HG03469 (cell line): ENCODE results near the gene CD4.

ENCODE experiments used
- ATAC-seq: cut with Tn5 transposase; IDR thresholded peaks from one replicate; pipeline ENCODE4 v1.9.1; 2021; ENCODE audit warnings: mild to moderate bottlenecking, moderate library complexity, moderate number of reproducible peaks; ENCODE audit not compliant: unreplicated experiment

CD4 gene

GRCh38 chr12:6765048-6765633, 24.2 kb upstream of the CD4 start:
- ATAC-seq: no peak

GRCh38 chr12:6765634-6766581, 23.4 kb upstream of the CD4 start, which contains the start of gene PTMS:
TSS of gene PTMS (plus strand) at chr12:6766363. CDS start at chr12:6766706, 343 bp downstream.
- ATAC-seq: no peak

- ATAC-seq: no peak
Measured at GRCh38 chr12:6766651-6767349, 22.5 kb upstream of the CD4 start.

- no peak for ATAC-seq
Measured at GRCh38 chr12:6767353-6768319, 21.7 kb upstream of the CD4 start.

GRCh38 chr12:6768437-6768914, 20.9 kb upstream of the CD4 start:
- ATAC-seq: no peak

GRCh38 chr12:6768990-6769389, 20.3 kb upstream of the CD4 start:
- no peak for ATAC-seq

GRCh38 chr12:6769666-6770065, 19.7 kb upstream of the CD4 start:
- no peak for ATAC-seq

GRCh38 chr12:6770094-6770493, 19.2 kb upstream of the CD4 start:
- no peak for ATAC-seq

GRCh38 chr12:6770600-6770999, 18.7 kb upstream of the CD4 start:
- ATAC-seq: no peak

- ATAC-seq: no peak
Measured at GRCh38 chr12:6771091-6771495, 18.2 kb upstream of the CD4 start.

- no peak for ATAC-seq
Measured at GRCh38 chr12:6771509-6772330, 17.6 kb upstream of the CD4 start.

- ATAC-seq: no peak
Measured at GRCh38 chr12:6772331-6772695, 17.0 kb upstream of the CD4 start, which contains the start of gene LAG3. TSS of gene LAG3 (plus strand) at chr12:6772520. CDS start at chr12:6772853, 333 bp downstream.

- no peak for ATAC-seq
Measured at GRCh38 chr12:6772726-6773589, 16.4 kb upstream of the CD4 start.

- ATAC-seq: no peak
Measured at GRCh38 chr12:6773590-6774351, 15.6 kb upstream of the CD4 start.

- no peak for ATAC-seq
Measured at GRCh38 chr12:6774499-6775062, 14.7 kb upstream of the CD4 start.

- no peak for ATAC-seq
Measured at GRCh38 chr12:6775185-6776174, 13.8 kb upstream of the CD4 start.
